H1 (cell line): ENCODE results near the gene LINC01488. TPM values are rescaled to one million over a fixed set of nuclear protein-coding genes. Genes with fewer than 3 reads are reported as not detected.

Source experiments
- CBX8 ChIP-seq: fragments of 300-800, 300-1000 bp; sonication (generic); IDR thresholded peaks from 2 replicates; pipeline ENCODE4 v1.7.1; 2016; ENCODE audit warnings: low read depth, low read length, borderline replicate concordance
- CEBPB ChIP-seq: IDR thresholded peaks from 2 replicates; pipeline ENCODE4 v1.6.1; 2012; ENCODE audit warnings: low read depth, low read length
- EGR1 ChIP-seq: IDR thresholded peaks from 2 replicates; pipeline ENCODE4 v1.6.1; 2011; ENCODE audit warnings: low read depth, low read length, borderline replicate concordance
- EZH2 ChIP-seq: fragments of 200-600 bp; sonication (generic); IDR thresholded peaks from 2 replicates; pipeline ENCODE4 v1.7.1; 2012; ENCODE audit warnings: low read depth, mild to moderate bottlenecking, moderate library complexity, low read length, inconsistent platforms; ENCODE audit not compliant: severe bottlenecking
- POLR2AphosphoS5 ChIP-seq: IDR thresholded peaks from 2 replicates; pipeline ENCODE4 v1.6.1; 2011; ENCODE audit warnings: low read depth, low read length
- SP2 ChIP-seq: IDR thresholded peaks from 2 replicates; pipeline ENCODE4 v1.6.1; 2012; ENCODE audit warnings: mild to moderate bottlenecking, low read length, inconsistent platforms
- TAF7 ChIP-seq: optimal IDR thresholded peaks from 2 replicates; pipeline ENCODE3; 2011; ENCODE audit warnings: low read depth, mild to moderate bottlenecking, inconsistent platforms, low read length, moderate library complexity, borderline replicate concordance
- TCF12 ChIP-seq: IDR thresholded peaks from 2 replicates; pipeline ENCODE4 v1.6.1; 2011; ENCODE audit warnings: low read depth, mild to moderate bottlenecking, low read length
- USF2 ChIP-seq: IDR thresholded peaks from 2 replicates; pipeline ENCODE4 v1.6.1; 2011; ENCODE audit warnings: low read length, improper control_type of control experiment
- polyA plus RNA-seq, 7 experiments: library from polyadenylated mRNA; depleted of rRNA in 3 of 7; stranded (reverse) in 5 of 7; unstranded in 2 of 7; fragments of >200 nt in 5 of 7; fragments of 200-250 nt in 2 of 7; gene quantifications; 1 replicate in 5 of 7; 2 replicates in 1 of 7; 4 replicates in 1 of 7; pipeline versions ENCODE4 v1.2.1 to v1.2.3, GENCODE V29; 2011 to 2013; ENCODE audit warnings: missing spikeins in 2 of 7, mixed read lengths in 2 of 7
- total RNA-seq: library from RNA; stranded (reverse); fragmentation: NEBNext Ultra II Directional; extraction: Animal tissue kit (Norgen Biotek cat#: 25700); gene quantifications from 2 replicates; pipeline ENCODE4 v1.2.1, GENCODE V29; 2021

The LINC01488 gene
- total and polyA plus RNA-seq, 2 of the 8 experiments (the other 6 are each of a cell fraction or from before 2014, with no cell fraction given) = not detected

- TF ChIP-seq EGR1 (no peak), POLR2AphosphoS5 (no peak), CBX8 (no peak), SP2 (no peak), USF2 (no peak), EZH2 (no peak), TCF12 (no peak), CEBPB (no peak), TAF7 (no peak)
These were observed 29.3 kb downstream of the LINC01488 start (continued) for GRCh38 chr11:69510471-69511357.
